ENCODE data around the gene DNAH8.

- TF ChIP-seq POLR2A (IDR thresholded peaks at IDR 0.05; ENCODE audit: low read depth, low read length) (no peak), CTCF (IDR thresholded peaks at IDR 0.05; ENCODE audit: extremely low read depth in 1 of 2, insufficient read depth in 1 of 2, low read depth in 1 of 2, low read length in 2 of 2) (no peak), JUN (IDR thresholded peaks at IDR 0.05; ENCODE audit: borderline replicate concordance, insufficient read depth, insufficient read length, low read depth) (no peak), MAX (IDR thresholded peaks at IDR 0.05; ENCODE audit: insufficient read depth, insufficient read length) (no peak), FOS (IDR thresholded peaks at IDR 0.05; ENCODE audit: borderline replicate concordance, insufficient read depth, low read length) (no peak), EZH2 (IDR thresholded peaks at IDR 0.05; ENCODE audit: borderline replicate concordance, low read depth, low read length, severe bottlenecking) (no peak), POLR2AphosphoS5 (IDR thresholded peaks at IDR 0.05; ENCODE audit: insufficient read depth, low read depth, low read length) (no peak), GATA2 (IDR thresholded peaks at IDR 0.05; ENCODE audit: insufficient read depth, insufficient read length, low read depth, low read length) (no peak)
Measured at GRCh38 chr6:38767560-38767959, 52.4 kb downstream of the DNAH8 start.
